PC-9 (cell line): Measurements from ENCODE around the gene HELZ2. TPM values are rescaled to one million over a fixed set of nuclear protein-coding genes. Genes with fewer than 3 reads are reported as not detected.

ENCODE experiments used
- BruUV-seq: library from RNA; stranded (reverse); fragments of 400-500 nt; replicated peaks from 2 replicates; lab custom pipeline; 2021; lab: Mats Ljungman, UMichigan
- CTCF ChIA-PET: fragments of 300-600 bp; sonication (Branson Sonifier 250); formaldehyde crosslinking; loops from one replicate; lab custom pipeline; 2022; ENCODE audit warnings: antibody characterized with exemption; lab: Charles Lee
- POLR2A ChIA-PET: fragments of 300-600 bp; sonication (Branson Sonifier 250); formaldehyde crosslinking; loops from one replicate; lab custom pipeline; 2022; ENCODE audit warnings: antibody characterized with exemption; ENCODE audit not compliant: unreplicated experiment; lab: Charles Lee
- DNase-seq, 2 experiments: peaks; one replicate each; pipeline versions ENCODE4 v3.0.0 to v3.0.0-alpha.2; 2015 to 2022; ENCODE audit warnings: mixed read lengths in 1 of 2
- H2AFZ ChIP-seq: fragments of 200-600 bp; sonication (generic); 2 replicates; pipeline ENCODE4 v1.8.1; 2017; ENCODE audit warnings: antibody characterized with exemption
- H3F3A ChIP-seq: fragments of 200-600 bp; sonication (generic); 2 replicates; pipeline ENCODE4 v1.8.1; 2017; ENCODE audit warnings: antibody characterized with exemption, mild to moderate bottlenecking, low read depth; ENCODE audit not compliant: insufficient read depth
- H3K27ac ChIP-seq: fragments of 200-600 bp; sonication (generic); 2 replicates; pipeline ENCODE4 v1.6.1; 2016; ENCODE audit warnings: mixed run types
- H3K27me3 ChIP-seq: fragments of 200-600 bp; sonication (generic); 2 replicates; pipeline ENCODE4 v1.6.1; 2016; ENCODE audit warnings: low read depth, mixed run types; ENCODE audit not compliant: insufficient read depth
- H3K36me3 ChIP-seq: fragments of 200-600 bp; sonication (generic); 2 replicates; pipeline ENCODE4 v1.6.1; 2016; ENCODE audit warnings: low read depth, mixed run types
- H3K4me1 ChIP-seq: fragments of 200-600 bp; sonication (generic); replicated peaks from 2 replicates; pipeline ENCODE4 v1.6.1; 2016; ENCODE audit warnings: mixed run types; ENCODE audit not compliant: insufficient read depth
- H3K4me2 ChIP-seq: fragments of 200-600 bp; sonication (generic); 2 replicates; pipeline ENCODE4 v1.6.1; 2017; ENCODE audit warnings: mixed run types
- H3K4me3 ChIP-seq: fragments of 200-600 bp; sonication (generic); 2 replicates; pipeline ENCODE4 v1.6.1; 2016; ENCODE audit warnings: mixed run types
- H3K79me2 ChIP-seq: fragments of 200-600 bp; sonication (generic); 2 replicates; pipeline ENCODE4 v1.6.1; 2017; ENCODE audit warnings: low read depth, mixed run types
- H3K9me2 ChIP-seq: fragments of 200-600 bp; sonication (generic); 2 replicates; pipeline ENCODE4 v1.8.1; 2017; ENCODE audit warnings: mild to moderate bottlenecking; ENCODE audit not compliant: insufficient read depth
- H3K9me3 ChIP-seq: fragments of 200-600 bp; sonication (generic); 2 replicates; pipeline ENCODE4 v1.8.1; 2016; ENCODE audit warnings: low read depth; ENCODE audit not compliant: insufficient read depth
- H4K20me1 ChIP-seq: fragments of 200-600 bp; sonication (generic); 2 replicates; pipeline ENCODE4 v1.8.1; 2017; ENCODE audit not compliant: insufficient read depth
- EZH2 ChIP-seq: fragments of 200-600 bp; sonication (generic); IDR thresholded peaks from 2 replicates; pipeline ENCODE4 v1.8.0; 2017; ENCODE audit warnings: antibody characterized with exemption, low read depth
- intact Hi-C: fragments of 100-400 bp; cut with micrococcal nuclease; formaldehyde crosslinking; loops from one replicate; pipeline ENCODE4 v1.10.0; 2022; ENCODE audit not compliant: unreplicated experiment
- total RNA-seq: library from RNA; stranded (reverse); gene quantifications from 2 replicates; pipeline ENCODE4 v1.2.3, GENCODE V29; 2021
- TF ChIP-seq, protein P1 (sequence below): fragments of 200-600 bp; sonication (generic); conservative IDR thresholded peaks from 2 replicates; pipeline ENCODE4 v1.6.1; 2017; ENCODE audit warnings: mixed run types, antibody characterized with exemption, mild to moderate bottlenecking, moderate library complexity

The HELZ2 gene
- total RNA-seq, 1 experiment from 2014 or later: 33.7 TPM

DNA sequence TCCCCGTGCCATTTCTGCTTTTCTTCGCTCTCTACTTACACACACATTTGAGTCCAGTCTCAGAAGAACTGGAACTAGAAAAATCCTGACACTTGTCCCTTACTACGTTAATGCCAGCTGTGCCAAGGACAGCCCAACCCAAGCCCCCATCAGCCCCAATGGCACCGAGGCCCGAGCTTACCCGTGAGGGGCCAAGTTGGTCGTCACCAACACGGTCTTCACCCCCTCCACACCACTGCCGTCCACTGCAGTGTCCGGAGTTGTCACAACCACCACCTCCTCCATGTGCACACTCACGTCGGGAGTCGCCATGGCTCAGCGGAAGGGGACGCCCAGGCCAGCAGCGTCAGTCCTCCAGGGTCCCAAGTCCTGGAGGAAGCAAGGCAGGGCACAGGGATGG lies 45.0 kb upstream of the HELZ2 start:
- BruUV-seq: no TSS peak
- Histone ChIP-seq H3K4me1 (no peaks in the 10 kb centered on the region), H3K9me2 (no peaks in the 10 kb centered on the region), H3K36me3 (peaks cover 9% of the 10 kb centered on the region; the same call in 1 of the 2 replicates), H2AFZ (no peak overlapping the region), H3K27me3 (no peaks in the 10 kb centered on the region), H3F3A (no peaks in the 10 kb centered on the region), H3K9me3 (no peaks in the 10 kb centered on the region), H3K4me3 (no peak overlapping the region), H3K4me2 (no peak overlapping the region), H3K79me2 (peaks cover 47% of the 10 kb centered on the region), H3K27ac (no peak overlapping the region), H4K20me1 (peaks cover 15% of the 10 kb centered on the region)
- no peak for DNase-seq
- ChIA-PET CTCF (no interaction called here), POLR2A (no interaction called here)
- intact Hi-C loops: no loop called here
- TF ChIP-seq, protein P1, sequence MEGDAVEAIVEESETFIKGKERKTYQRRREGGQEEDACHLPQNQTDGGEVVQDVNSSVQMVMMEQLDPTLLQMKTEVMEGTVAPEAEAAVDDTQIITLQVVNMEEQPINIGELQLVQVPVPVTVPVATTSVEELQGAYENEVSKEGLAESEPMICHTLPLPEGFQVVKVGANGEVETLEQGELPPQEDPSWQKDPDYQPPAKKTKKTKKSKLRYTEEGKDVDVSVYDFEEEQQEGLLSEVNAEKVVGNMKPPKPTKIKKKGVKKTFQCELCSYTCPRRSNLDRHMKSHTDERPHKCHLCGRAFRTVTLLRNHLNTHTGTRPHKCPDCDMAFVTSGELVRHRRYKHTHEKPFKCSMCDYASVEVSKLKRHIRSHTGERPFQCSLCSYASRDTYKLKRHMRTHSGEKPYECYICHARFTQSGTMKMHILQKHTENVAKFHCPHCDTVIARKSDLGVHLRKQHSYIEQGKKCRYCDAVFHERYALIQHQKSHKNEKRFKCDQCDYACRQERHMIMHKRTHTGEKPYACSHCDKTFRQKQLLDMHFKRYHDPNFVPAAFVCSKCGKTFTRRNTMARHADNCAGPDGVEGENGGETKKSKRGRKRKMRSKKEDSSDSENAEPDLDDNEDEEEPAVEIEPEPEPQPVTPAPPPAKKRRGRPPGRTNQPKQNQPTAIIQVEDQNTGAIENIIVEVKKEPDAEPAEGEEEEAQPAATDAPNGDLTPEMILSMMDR: no peak
- TF ChIP-seq EZH2: no peak

DNA sequence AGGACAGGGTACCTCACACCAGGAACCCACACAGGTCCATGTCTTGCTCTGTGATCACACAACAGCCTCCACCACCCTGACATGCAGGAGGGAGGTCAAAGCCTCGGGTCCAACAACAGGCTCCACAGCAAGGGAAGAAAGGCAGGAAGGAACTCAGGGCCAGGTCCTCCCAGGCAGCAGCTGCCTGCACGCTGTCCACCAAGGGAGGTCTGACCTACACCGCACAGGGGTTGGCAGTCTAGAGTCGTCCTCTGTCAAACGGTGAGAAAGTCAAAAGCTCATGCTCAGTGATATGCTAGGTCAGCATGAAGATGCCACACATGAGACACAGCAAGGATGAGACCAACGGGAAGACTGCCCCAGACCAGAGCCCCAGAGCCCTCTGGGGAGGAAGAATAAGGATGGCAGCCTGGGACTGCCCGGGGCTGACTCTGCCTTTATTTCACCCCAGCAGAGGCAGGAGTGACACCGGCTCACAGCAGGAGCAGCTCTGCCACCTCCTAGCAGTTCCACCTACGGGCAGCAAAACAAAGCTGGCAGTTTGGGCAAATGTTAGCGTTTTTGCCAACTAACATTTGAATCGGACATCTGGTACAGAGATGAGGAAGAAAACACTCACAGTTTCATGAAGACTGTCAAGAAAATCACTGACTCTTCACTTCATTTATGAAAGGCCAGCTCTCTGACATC lies 44.4 kb upstream of the HELZ2 start:
- no peak overlapping the region for H3K27ac ChIP-seq
- POLR2A ChIA-PET: interaction anchor here (0.6 to 0.7 kb wide), 2 partner anchors 45 to 98 kb away, joined by 3 read pairs; partner anchors contain the start of gene HELZ2
- H3K9me3 ChIP-seq: no peaks in the 10 kb centered on the region
- H3K4me1 ChIP-seq: no peaks in the 10 kb centered on the region
- BruUV-seq: no TSS peak
- intact Hi-C loops: no loop called here
- H3K4me2 ChIP-seq: no peak overlapping the region
- CTCF ChIA-PET: no interaction called here
- H3K27me3 ChIP-seq: no peaks in the 10 kb centered on the region
- no peak overlapping the region for H2AFZ ChIP-seq
- no peaks in the 10 kb centered on the region; the same call in 1 of the 2 replicates for H3F3A ChIP-seq
- TF ChIP-seq EZH2: no peak
- TF ChIP-seq, protein P1: no peak
- H4K20me1 ChIP-seq: peaks cover 18% of the 10 kb centered on the region
- H3K4me3 ChIP-seq: no peak overlapping the region
- H3K79me2 ChIP-seq: peaks cover 45% of the 10 kb centered on the region
- H3K9me2 ChIP-seq: no peaks in the 10 kb centered on the region
- DNase-seq: no peak
- peaks cover 9% of the 10 kb centered on the region; the same call in 1 of the 2 replicates for H3K36me3 ChIP-seq

DNA sequence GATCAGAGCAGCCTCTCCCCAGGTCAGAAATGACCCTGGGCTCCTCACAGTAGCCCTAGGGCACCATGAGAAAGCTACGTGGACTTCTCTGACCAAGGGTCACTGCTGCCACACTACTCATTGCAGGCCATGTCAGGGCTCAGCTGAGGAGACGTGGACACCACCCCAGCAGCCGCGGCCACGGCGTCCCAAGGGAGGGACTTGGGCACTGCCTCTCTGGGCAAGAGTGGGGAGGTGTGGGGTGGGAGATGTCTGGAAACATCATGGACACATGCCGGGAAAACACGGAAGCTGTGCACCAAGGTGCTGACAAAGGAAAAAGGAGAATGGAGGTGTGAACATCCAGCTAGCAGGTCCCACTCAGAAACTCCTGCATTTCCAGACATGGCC lies 43.8 kb upstream of the HELZ2 start:
- H3K4me1 ChIP-seq: no peaks in the 10 kb centered on the region
- CTCF ChIA-PET: no interaction called here
- no peaks in the 10 kb centered on the region for H3K9me3 ChIP-seq
- TF ChIP-seq EZH2: no peak
- TF ChIP-seq, protein P1: no peak
- intact Hi-C loops: no loop called here
- BruUV-seq: no TSS peak
- no peak for DNase-seq
- H3K4me3 ChIP-seq: no peak overlapping the region
- no peaks in the 10 kb centered on the region for H3K9me2 ChIP-seq
- peaks cover 18% of the 10 kb centered on the region for H4K20me1 ChIP-seq
- H3K79me2 ChIP-seq: peaks cover 45% of the 10 kb centered on the region
- no peaks in the 10 kb centered on the region for H3K27me3 ChIP-seq
- H3F3A ChIP-seq: no peaks in the 10 kb centered on the region; the same call in 1 of the 2 replicates
- no peak overlapping the region for H3K4me2 ChIP-seq
- no peak overlapping the region for H3K27ac ChIP-seq
- no peak overlapping the region for H2AFZ ChIP-seq
- POLR2A ChIA-PET: interaction anchor here (0.6 to 0.7 kb wide), 2 partner anchors 44 to 99 kb away, joined by 3 read pairs; partner anchors contain the start of gene HELZ2
- peaks cover 9% of the 10 kb centered on the region; the same call in 1 of the 2 replicates for H3K36me3 ChIP-seq
